ENCODE measurements around the gene TEFM.
"Not testable (repeated sequence)": the region's sequence is repeated elsewhere in the genome, so short reads cannot be mapped to it uniquely, and the experiment has no call there.

DNA sequence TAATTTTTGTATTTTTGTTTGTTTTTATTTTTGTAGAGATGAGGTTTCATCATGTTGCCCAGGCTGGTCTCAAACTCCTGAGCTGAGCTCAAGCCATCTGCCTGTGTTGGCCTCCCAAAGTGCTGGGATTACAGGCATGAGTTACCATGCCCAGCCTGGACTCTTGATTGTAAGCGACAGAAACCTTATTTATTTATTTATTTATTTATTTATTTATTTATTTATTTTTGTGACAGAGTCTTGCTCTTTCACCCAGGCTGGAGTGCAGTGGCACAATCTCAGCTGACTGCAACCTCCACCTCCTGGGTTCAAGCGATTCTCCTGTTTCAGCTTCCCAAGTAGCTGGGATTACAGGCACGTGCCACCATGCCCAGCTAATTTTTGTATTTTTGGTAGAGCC lies 23.8 kb upstream of the TEFM start:
- TF ChIP-seq, protein P1, sequence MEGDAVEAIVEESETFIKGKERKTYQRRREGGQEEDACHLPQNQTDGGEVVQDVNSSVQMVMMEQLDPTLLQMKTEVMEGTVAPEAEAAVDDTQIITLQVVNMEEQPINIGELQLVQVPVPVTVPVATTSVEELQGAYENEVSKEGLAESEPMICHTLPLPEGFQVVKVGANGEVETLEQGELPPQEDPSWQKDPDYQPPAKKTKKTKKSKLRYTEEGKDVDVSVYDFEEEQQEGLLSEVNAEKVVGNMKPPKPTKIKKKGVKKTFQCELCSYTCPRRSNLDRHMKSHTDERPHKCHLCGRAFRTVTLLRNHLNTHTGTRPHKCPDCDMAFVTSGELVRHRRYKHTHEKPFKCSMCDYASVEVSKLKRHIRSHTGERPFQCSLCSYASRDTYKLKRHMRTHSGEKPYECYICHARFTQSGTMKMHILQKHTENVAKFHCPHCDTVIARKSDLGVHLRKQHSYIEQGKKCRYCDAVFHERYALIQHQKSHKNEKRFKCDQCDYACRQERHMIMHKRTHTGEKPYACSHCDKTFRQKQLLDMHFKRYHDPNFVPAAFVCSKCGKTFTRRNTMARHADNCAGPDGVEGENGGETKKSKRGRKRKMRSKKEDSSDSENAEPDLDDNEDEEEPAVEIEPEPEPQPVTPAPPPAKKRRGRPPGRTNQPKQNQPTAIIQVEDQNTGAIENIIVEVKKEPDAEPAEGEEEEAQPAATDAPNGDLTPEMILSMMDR (conservative IDR thresholded peaks at IDR 0.05; ENCODE audit: low read length) = not testable (repeated sequence)
- TF ChIP-seq EZH2phosphoT487 (IDR thresholded peaks at IDR 0.05; ENCODE audit: borderline replicate concordance) = not testable (repeated sequence)

Measured in Loucy (cell line).